HG03060 (cell line): ENCODE results near the gene PREPL.
"Not testable (repeated sequence)": the region's sequence is repeated elsewhere in the genome, so short reads cannot be mapped to it uniquely, and the experiment has no call there.

Source experiments
- ATAC-seq: cut with Tn5 transposase; IDR thresholded peaks from one replicate; pipeline ENCODE4 v1.9.1; 2021; ENCODE audit warnings: low read depth, moderate number of reproducible peaks; ENCODE audit not compliant: unreplicated experiment

The PREPL gene

GRCh38 chr2:44349506-44349905, 11.8 kb downstream of the PREPL start:
- ATAC-seq, result no peak

GRCh38 chr2:44348400-44348799, 12.9 kb downstream of the PREPL start:
- no peak for ATAC-seq

DNA sequence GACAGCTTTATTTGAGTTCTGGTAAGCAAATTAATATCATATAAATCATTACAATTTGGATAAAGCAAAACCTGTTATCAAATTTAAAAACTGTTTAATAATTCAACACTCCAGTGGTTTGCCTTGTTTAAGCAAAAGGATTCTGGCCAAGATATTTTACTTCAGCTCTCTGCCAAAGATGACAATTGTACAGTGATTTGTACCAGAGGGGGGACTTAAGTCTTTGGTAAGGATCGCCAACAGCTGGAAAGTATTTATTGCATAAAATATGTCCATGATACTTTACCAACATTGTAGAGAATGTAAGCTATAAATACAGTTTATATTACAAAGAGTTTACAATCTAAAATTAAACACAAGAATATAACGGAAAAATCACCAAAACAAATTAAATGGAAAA, 13.8 kb downstream of the PREPL start:
- ATAC-seq, result no peak

GRCh38 chr2:44342854-44343253, 18.4 kb downstream of the PREPL start:
- ATAC-seq, result no peak

DNA sequence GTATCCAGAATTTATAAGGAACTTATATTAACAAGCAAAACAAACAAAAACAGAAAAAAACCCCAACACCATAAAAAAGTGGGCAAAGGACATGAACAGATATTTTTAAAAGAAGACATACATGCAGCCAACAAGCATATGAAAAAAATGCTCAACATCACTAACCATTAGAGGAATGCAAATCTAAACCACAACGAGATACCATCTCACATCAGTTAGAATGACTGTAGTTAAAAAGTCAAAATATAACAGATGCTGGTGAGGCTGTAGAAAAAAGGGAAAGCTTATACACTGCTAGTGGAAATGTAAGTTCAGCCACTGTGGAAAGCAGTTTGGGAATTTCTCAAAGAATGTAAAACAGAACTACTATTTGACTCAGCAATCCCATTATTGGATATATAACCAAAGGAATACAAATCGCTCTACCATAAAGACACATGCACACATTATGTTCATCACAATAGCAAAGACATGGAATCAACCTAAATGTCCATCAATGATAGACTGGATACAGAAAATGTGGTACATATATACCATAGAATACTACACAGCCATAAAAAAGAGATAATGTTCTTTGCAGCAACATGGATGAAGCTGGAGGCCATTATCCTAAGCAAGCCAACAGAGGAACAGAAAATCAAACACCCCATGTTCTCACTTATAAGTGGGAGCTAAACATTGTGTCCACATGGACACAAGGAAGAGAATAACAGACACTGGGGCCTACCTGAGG, 25.3 kb downstream of the PREPL start:
- ATAC-seq, result no peak

DNA sequence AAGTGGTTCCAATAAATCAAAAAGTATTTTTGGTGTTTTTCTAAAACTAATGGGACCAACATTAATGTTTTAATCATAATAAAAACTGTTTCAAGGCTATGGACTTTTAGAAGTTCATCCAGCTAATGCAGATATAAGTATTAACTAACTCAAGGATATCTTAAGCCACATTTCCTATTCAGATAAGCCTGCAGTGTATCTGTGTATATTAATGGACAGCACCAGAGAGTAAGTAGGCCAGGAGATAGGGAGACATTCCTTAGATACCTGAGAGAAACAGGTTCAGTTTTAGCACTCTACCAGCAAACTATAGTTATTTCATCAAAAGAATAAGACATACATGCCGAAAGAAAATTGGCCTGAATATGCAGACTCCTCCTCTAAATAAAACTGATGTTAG, 27.3 kb downstream of the PREPL start:
- ATAC-seq, result no peak

DNA sequence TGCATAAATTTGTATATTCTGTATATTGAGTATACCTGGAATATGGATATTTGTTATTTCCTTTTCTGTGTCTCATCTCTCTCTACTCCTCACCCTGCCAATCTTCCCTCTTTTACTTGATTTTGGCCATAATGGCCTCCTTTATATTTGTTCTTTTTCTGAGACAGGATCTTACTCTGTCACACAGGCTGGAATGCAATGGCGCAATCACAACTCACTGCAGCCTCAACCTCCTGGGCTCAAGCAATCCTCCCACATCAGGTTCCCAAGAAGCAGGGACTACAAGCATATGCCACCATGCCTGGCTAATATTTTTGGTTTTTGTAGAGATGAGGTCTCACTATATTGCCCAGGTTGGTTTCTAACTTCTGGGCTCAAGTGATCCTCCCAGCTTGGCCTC, 30.5 kb downstream of the PREPL start:
- ATAC-seq, result no peak

DNA sequence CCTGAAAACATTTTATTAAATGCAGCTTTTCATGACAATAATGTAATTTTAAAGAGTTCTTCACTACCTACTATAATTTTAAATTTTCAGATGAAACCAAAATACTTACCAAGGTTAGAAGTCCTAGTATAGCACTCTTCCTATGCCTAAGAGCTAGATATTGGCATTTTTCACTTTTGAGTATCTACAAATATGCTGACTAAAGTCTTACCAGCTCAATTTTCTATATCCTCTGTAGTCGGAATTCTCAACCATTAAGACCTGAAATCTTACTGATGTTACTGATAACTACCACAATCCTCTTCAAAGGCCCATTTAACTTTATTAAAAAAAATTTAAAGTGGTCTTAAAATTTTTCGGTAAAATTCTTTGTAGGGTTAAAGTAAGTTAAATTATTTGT, 32.0 kb downstream of the PREPL start:
- no peak for ATAC-seq

DNA sequence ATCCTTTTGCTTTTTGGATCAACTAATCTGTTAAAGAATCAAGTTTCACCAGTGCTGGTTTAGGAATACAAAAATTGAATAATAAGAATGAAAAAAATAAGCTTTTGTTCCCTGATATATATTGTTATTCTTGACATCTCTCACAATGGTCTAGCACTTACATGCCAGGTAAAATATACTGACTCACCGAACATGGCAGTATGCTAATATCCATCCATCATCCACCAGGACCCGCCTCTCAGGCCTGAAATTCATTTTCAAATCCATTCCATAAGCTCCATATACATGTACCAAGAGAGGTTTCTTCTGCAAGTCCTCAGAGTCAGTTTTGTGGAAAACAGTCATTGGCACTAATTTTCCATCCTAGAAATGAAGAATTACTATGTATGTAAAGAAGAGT, 32.5 kb downstream of the PREPL start:
- no peak for ATAC-seq

DNA sequence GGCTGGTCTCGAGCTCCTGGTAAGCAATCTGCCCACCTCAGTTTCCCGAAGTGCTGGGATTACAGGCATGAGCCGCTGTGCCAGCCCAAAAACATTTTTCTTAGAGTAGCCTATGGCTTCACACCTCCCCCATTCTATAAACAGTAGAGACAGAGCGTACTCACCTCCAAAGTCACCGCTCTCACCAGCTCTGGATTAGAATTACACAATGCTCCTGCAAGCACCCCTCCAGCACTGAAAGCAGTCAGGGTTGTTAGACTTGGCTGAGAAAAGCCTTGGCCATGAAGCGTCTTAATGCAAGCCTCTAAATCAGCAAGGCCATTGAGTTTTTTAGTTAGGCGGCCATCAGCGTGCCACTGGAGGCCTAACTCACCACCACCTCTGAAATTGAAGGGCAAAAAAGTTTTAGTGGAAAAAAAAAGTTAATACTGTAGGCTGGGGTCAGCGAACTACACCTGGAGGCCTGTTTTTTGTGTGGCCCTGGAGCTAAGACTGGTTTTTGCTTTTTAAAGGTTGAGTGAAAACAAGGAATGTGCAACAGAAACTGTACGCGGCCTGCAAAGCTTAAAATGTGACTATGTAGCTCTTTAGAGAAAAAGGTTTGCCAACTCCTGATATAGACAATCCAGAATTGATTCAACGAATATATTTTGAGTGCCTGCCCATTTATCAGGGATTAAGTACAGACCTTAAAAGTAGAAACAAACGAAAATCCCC, 34.6 kb downstream of the PREPL start:
- no peak for ATAC-seq

GRCh38 chr2:44325897-44326296, 35.4 kb downstream of the PREPL start:
- no peak for ATAC-seq

DNA sequence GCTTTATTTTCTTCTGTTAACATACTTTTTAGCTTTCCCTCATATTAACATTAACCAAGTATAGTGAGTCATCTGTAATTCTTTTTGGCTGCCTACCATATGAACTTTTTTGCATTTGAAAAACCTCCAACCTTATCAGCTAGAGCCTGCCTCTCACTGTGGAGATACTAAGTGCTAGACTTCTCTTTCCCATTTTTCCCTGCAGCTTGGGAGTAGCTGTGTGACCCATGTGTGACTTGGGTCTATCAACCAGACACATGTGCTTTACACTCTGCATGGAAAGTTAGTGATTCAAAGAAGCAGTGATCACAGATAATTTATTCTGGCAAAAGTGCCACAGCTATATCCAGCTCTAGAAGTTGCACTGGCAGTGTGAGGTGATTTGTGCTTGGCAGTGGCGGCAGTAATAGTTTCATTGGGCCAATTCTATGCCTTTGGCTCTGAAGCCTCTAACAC, 36.3 kb downstream of the PREPL start:
- no peak for ATAC-seq

DNA sequence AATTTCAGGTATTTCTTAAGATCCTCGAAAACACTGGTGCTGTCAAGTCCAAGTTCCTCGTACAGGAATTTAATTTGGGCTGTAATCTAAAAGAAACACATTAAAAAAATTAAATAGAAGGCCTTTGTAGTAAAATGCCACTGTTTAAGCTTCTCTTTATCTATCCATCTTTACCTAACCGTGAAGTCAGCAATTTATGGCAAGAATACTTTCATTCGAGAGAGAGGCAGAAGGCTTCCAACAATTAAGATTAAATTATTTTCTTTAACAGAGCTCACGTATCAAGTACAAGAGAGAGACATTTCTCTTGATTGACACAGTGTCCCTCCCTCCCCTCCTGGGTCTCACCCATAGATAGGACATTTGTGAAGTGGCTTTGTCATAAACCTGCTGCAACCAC, 39.9 kb downstream of the PREPL start:
- ATAC-seq, result no peak

DNA sequence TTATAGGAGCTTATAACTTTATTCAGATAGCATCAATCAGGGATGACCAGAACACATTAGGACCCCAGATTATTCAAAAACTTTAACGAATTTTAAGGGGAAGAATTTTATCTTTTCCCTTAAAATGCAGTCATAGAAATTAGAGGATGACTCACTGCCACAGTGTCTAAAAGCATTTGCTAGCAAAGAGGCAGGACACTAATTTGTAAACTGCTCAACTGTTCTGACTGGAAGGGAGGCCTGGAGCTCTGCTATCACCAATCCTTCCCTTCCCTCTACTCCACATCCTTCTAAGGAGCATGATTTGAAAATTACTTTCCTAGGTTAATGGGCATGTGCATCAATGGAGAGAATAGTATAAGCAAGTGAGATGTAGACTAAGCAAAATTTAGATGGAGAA, 40.5 kb downstream of the PREPL start:
- no peak for ATAC-seq

DNA sequence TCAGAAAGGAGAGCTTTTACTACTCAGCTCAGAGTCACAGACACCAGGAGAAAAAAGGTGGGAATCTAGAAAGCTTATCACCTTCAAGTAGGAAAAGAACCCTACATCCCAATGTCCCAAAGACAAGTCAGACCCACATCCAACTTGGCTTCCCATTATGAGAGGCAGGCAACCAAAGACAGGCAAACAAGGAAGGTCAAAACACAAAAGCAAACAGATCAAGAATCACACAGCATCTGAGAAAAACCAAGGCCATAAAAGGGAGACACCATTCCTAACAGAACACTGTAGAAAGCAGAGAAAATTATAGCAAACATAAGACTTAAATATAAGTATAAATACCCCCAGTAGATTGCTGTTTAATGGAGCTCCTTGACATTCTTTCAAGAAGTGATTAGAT, 45.3 kb downstream of the PREPL start:
- ATAC-seq, result no peak

GRCh38 chr2:44314362-44314761, 46.9 kb downstream of the PREPL start:
- ATAC-seq, result no peak

GRCh38 chr2:44310287-44310686, 51.0 kb downstream of the PREPL start:
- no peak for ATAC-seq

- ATAC-seq, result no peak
These were observed 55.4 kb downstream of the PREPL start for GRCh38 chr2:44305882-44306281.

DNA sequence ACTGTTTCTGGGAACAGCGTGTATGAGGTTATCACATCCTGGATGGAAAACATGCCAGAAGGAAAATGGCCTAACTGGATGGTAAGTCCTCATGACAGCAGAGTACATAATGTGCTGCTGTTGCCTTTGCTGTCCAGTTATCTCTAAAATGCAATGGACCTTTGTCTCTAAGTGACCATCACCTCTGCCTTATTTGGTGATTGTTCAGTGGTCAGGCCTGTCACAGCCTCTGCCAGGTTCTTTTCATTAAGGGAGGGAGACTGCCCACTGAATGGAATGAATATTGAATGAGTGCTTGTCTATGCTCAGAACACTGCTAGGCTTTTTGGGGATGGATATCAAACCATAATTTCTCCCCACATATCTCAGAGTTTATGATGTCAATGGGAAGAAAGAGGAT, 57.0 kb downstream of the PREPL start:
- no peak for ATAC-seq

DNA sequence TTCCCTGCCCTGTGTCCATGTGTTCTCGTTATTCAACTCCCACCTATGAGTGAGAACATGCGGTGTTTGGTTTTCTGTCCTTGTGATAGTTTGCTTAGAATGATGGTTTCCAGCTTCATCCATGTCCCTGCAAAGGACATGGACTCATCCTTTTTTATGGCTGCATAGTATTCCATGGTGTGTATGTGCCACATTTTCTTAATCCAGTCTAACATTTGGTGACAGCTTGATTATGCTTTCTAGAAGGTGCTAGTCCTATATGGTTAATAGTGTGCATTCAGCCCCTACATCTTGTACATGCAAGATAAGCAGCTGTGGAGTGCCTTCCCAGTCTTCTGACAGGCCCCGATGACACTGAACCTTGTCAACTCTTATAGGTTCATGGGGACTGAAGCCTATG, 57.5 kb downstream of the PREPL start:
- not testable (repeated sequence) for ATAC-seq

DNA sequence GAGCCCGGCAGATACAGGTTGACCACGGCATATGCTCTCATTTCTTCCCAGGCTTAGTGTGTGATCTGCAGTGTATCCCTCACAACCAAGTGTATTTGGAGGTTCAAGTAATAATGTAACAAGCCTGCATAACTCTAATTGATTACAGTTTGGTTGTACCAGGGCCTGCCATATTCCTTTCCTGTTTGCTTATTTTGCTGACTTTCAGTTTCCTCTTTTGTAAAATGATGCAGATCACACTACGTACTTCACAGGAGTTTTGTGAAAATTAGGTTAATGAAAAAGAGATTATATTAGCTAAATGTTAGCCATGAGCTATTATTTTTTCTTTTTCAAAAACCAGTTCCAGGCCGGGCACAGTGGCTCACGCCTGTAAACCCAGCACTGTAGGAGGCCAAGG, 60.2 kb downstream of the PREPL start:
- ATAC-seq, result no peak

- no peak for ATAC-seq
These were observed 61.7 kb downstream of the PREPL start for GRCh38 chr2:44299635-44300034.
